ENCODE results near the gene ZNF429. TPM values are rescaled to one million over a fixed set of nuclear protein-coding genes. Genes with fewer than 3 reads are reported as not detected.
"Not testable (repeated sequence)": the region's sequence is repeated elsewhere in the genome, so short reads cannot be mapped to it uniquely, and the experiment has no call there.

ZNF429 gene
- total and polyA plus RNA-seq, 12 donors, result 3.8 to 12.2 (median 8.4) TPM

DNA sequence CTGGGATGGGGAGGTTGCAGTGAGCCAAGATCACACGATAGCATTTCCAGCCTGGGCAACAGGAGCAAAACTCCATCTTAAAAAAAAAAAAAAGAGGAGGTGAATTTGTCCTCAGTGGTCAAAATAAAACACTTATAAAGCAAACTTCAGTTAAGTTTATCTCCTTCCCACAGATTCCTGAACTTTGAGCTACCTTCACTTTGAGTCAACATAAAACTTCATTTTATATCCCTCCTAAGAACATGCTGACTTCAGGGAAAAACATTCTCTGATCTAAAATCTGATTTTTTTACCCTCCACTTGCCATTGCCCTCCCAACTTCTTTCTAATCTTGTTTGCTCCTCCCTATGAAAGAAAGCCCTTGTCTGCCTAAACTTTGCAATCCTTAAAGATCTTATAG, 59.0 kb downstream of the ZNF429 start:
- TF ChIP-seq CTCF (IDR thresholded peaks at IDR 0.05), result no peak
- Histone ChIP-seq H3K4me1 (peaks cover 0 to 29% (median 0%) of the 10 kb centered on the region in 9 donors), H3K9me3 (peaks cover 0 to 34% (median 0%) of the 10 kb centered on the region in 11 donors), H3K4me3 (no peak overlapping the region), H3K27ac (no peak overlapping the region), H3K36me3 (peaks cover 0 to 34% (median 0%) of the 10 kb centered on the region in 9 donors), H3K27me3 (no peaks in the 10 kb centered on the region)
- DNase-seq (no peak), ATAC-seq (no peak)
- intact Hi-C loops (cut with DNase I), result loop anchor here in 1 of 10 donors (10.0 kb wide), 1 partner anchor 60 kb away; the partner anchor contains the start of gene ZNF429
- WGBS, 2 donors, result 68 to 74% methylated on average over 1 of the region's 1 CpG

DNA sequence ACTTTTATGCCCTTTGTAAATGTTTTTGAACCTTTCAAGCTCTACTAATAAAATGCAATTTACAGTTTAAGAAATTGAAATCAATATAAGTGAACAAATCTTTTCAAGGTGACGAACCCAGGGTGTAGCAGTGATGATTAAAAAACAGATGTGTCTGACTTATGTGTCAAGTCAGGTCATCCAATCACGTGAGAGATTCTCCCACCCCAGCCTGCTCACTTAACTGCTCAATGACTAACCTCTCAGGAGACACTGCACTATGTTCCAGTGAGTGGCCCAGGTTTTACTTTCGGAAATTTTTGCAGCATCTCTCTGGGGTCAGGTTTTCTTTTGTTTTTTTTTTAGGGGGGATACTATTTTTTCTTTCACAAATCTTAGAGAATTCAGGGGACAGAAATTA, 60.7 kb downstream of the ZNF429 start:
- H3K36me3 ChIP-seq, result peaks cover 0 to 26% (median 0%) of the 10 kb centered on the region in 9 donors
- peaks cover 0 to 35% (median 0%) of the 10 kb centered on the region in 9 donors for H3K4me1 ChIP-seq
- peak overlapping the region in 1 of 10 donors; percentile 6 for H3K27ac ChIP-seq
- 50 to 70% methylated on average over 3 of the region's 3 CpGs for WGBS, 2 donors
- no peak for DNase-seq
- intact Hi-C loops (cut with DNase I), result loop anchor here in 1 of 10 donors (10.0 kb wide), 1 partner anchor 61 kb away; the partner anchor contains the start of gene ZNF429
- no peak overlapping the region for H3K4me3 ChIP-seq
- no peak for TF ChIP-seq CTCF (IDR thresholded peaks at IDR 0.05)
- H3K27me3 ChIP-seq, result no peaks in the 10 kb centered on the region
- H3K9me3 ChIP-seq, result peaks cover 0 to 34% (median 7%) of the 10 kb centered on the region in 11 donors
- ATAC-seq, result no peak

- 68 to 77% methylated on average over 4 of the region's 4 CpGs for WGBS, 2 donors
- Histone ChIP-seq H3K4me1 (peaks cover 0 to 35% (median 0%) of the 10 kb centered on the region in 9 donors), H3K36me3 (peaks cover 0 to 17% (median 0%) of the 10 kb centered on the region in 9 donors), H3K9me3 (peaks cover 0 to 41% (median 0%) of the 10 kb centered on the region in 11 donors), H3K4me3 (peak overlapping the region in 6 of 10 donors; percentile 17 to 88 (median 51))
- intact Hi-C loops (cut with DNase I), result loop anchor here in 1 of 10 donors (10.0 kb wide), 1 partner anchor 63 kb away; the partner anchor contains the start of gene ZNF429
- H3K27ac ChIP-seq, DNase-seq, ATAC-seq, H3K27me3 ChIP-seq: not testable (repeated sequence)
Measured at GRCh38 chr19:21567806-21568205, 62.4 kb downstream of the ZNF429 start.

DNA sequence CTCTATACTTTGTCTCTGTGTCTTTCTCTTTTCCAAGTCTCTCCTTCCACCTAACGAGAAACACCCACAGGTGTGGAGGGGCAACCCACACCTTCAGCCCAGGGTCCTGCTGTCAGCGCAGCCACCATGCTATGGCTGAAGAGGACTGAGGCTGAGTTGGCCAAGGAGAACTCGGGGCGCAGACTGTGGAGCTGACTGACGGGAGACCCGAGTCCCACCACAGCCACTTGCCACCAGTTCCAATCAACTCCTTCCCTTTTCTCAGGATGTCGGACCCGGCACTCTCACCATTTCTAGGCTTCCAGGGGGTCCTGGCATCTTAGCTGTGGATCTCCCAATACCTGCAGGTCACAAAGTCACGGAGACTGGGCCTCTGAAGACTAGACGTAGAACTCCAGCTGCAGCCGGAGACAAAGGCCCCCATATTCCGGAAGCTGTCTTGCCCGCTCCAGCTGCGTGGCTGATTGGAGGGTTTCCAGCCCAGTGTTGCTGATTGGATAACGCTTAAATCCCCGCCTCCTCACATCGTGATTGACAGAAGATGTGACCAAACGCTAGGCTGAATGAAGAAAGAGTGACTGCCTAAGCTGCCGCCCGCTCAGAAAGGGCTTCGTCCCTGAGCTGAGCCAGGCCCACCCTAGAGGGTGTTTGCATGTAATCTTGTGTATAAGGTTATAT, 63.6 kb downstream of the ZNF429 start:
- peak overlapping the region; percentile 33 to 88 (median 52) for H3K4me3 ChIP-seq
- peaks cover 0 to 35% (median 0%) of the 10 kb centered on the region in 9 donors for H3K4me1 ChIP-seq
- H3K36me3 ChIP-seq, result peaks cover 0 to 5% (median 0%) of the 10 kb centered on the region in 9 donors
- ATAC-seq (peak; percentile 97 to 100 (median 98)), DNase-seq (peak; percentile 86 to 94)
- peak overlapping the region in 7 of 10 donors; percentile 40 to 89 (median 76) for H3K27ac ChIP-seq
- no peak for TF ChIP-seq CTCF (IDR thresholded peaks at IDR 0.05)
- peaks cover 0 to 50% (median 0%) of the 10 kb centered on the region in 11 donors for H3K9me3 ChIP-seq
- intact Hi-C loops (cut with DNase I), result loop anchor here in 1 of 10 donors (10.0 kb wide), 1 partner anchor 64 kb away; the partner anchor contains the start of gene ZNF429
- H3K27me3 ChIP-seq, result no peaks in the 10 kb centered on the region
- WGBS, 2 donors, result 41 to 57% methylated on average over 21 of the region's 21 CpGs
